HG03565 (cell line): ENCODE data around the gene SLC49A4.
"Not testable (repeated sequence)": the region's sequence is repeated elsewhere in the genome, so short reads cannot be mapped to it uniquely, and the experiment has no call there.

Source experiments
- ATAC-seq: cut with Tn5 transposase; IDR thresholded peaks from one replicate; pipeline ENCODE4 v1.9.1; 2021; ENCODE audit warnings: mild to moderate bottlenecking, moderate library complexity; ENCODE audit not compliant: unreplicated experiment

The SLC49A4 gene

GRCh38 chr3:122794779-122795673 is at the start of gene SLC49A4:
Gene SLC49A4, plus strand, starts transcription at chr3:122795069. Its CDS starts 124 bp downstream, at chr3:122795193.
- peak; percentile 63 for ATAC-seq

- no peak for ATAC-seq
Measured at GRCh38 chr3:122745369-122746021, 49.4 kb upstream of the SLC49A4 start.

GRCh38 chr3:122747295-122747694 is 47.6 kb upstream of the SLC49A4 start:
- not testable (repeated sequence) for ATAC-seq

- no peak for ATAC-seq
Measured at GRCh38 chr3:122748347-122748746, 46.5 kb upstream of the SLC49A4 start.

- no peak for ATAC-seq
Measured at GRCh38 chr3:122754929-122755328, 39.9 kb upstream of the SLC49A4 start.

GRCh38 chr3:122755491-122755890 is 39.4 kb upstream of the SLC49A4 start:
- ATAC-seq = no peak

GRCh38 chr3:122758877-122759560 is 35.9 kb upstream of the SLC49A4 start:
- ATAC-seq = no peak

- no peak for ATAC-seq
Measured at GRCh38 chr3:122760453-122761271, 34.2 kb upstream of the SLC49A4 start.

- ATAC-seq = no peak
Measured at GRCh38 chr3:122766430-122766829, 28.4 kb upstream of the SLC49A4 start.

GRCh38 chr3:122767540-122768372 is 27.1 kb upstream of the SLC49A4 start:
- no peak for ATAC-seq

- no peak for ATAC-seq
Measured at GRCh38 chr3:122770521-122771202, 24.2 kb upstream of the SLC49A4 start.

GRCh38 chr3:122772827-122773226 is 22.0 kb upstream of the SLC49A4 start:
- no peak for ATAC-seq

- ATAC-seq = no peak
Measured at GRCh38 chr3:122773944-122774509, 20.8 kb upstream of the SLC49A4 start.

- ATAC-seq = no peak
Measured at GRCh38 chr3:122774564-122774963, 20.3 kb upstream of the SLC49A4 start.

- no peak for ATAC-seq
Measured at GRCh38 chr3:122776675-122777468, 18.0 kb upstream of the SLC49A4 start.

- no peak for ATAC-seq
Measured at GRCh38 chr3:122777563-122777962, 17.3 kb upstream of the SLC49A4 start.

- no peak for ATAC-seq
Measured at GRCh38 chr3:122782804-122783203, 12.1 kb upstream of the SLC49A4 start.

- no peak for ATAC-seq
Measured at GRCh38 chr3:122784436-122784835, 10.4 kb upstream of the SLC49A4 start.
